ENCODE data around the gene PON1. TPM values are rescaled to one million over a fixed set of nuclear protein-coding genes. Genes with fewer than 3 reads are reported as not detected.

Gene PON1
- total RNA-seq, 2 experiments from 2014 or later = not detected

DNA sequence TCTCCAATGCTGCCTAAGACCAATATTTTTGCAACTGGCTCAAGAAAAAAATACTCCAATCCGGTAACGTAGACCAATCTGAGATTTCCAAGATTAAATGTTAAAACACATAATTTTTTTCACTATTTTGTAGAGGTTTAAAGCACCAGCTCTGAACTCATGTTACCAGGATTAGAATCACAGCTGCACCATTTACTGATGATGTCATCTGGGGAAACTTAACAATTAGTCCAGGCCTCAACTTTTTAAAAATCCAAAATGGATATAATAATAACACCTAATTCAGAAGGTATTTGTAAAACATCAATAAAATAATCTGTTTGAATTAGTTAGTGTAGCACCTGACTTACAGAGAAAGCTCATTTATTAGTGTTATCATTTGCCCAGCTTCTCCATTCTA, 14.4 kb downstream of the PON1 start:
- Histone ChIP-seq H3K27ac (ENCODE audit: low read depth in 1 of 2, low read length in 2 of 2) (no peak overlapping the region), H3K4me3 (ENCODE audit: low read length) (no peak overlapping the region), H3K36me3 (ENCODE audit: insufficient read depth, low read length) (no peaks in the 10 kb centered on the region), H3K9me3 (ENCODE audit: control insufficient read depth in 1 of 2, insufficient read depth in 1 of 2, low read length in 2 of 2) (no peaks in the 10 kb centered on the region), H3K27me3 (ENCODE audit: control insufficient read depth in 1 of 2, insufficient read depth in 2 of 2, low read length in 2 of 2) (peaks cover 0 to 3% of the 10 kb centered on the region in 2 experiments), H3K4me1 (ENCODE audit: insufficient read depth, low read length) (no peaks in the 10 kb centered on the region)
- Mint-ChIP-seq H3K4me1 (ENCODE audit: low read depth) (no peaks in the 10 kb centered on the region), H3K27ac (no peak overlapping the region), H3K4me3 (no peak overlapping the region), H3K36me3 (ENCODE audit: low read depth) (no peaks in the 10 kb centered on the region), H3K27me3 (peaks cover 9% of the 10 kb centered on the region), H3K9me3 (no peaks in the 10 kb centered on the region)
- TF ChIP-seq, protein P1, sequence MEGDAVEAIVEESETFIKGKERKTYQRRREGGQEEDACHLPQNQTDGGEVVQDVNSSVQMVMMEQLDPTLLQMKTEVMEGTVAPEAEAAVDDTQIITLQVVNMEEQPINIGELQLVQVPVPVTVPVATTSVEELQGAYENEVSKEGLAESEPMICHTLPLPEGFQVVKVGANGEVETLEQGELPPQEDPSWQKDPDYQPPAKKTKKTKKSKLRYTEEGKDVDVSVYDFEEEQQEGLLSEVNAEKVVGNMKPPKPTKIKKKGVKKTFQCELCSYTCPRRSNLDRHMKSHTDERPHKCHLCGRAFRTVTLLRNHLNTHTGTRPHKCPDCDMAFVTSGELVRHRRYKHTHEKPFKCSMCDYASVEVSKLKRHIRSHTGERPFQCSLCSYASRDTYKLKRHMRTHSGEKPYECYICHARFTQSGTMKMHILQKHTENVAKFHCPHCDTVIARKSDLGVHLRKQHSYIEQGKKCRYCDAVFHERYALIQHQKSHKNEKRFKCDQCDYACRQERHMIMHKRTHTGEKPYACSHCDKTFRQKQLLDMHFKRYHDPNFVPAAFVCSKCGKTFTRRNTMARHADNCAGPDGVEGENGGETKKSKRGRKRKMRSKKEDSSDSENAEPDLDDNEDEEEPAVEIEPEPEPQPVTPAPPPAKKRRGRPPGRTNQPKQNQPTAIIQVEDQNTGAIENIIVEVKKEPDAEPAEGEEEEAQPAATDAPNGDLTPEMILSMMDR (IDR thresholded peaks at IDR 0.05) = no peak
- intact Hi-C loops (cut with DNase I, micrococcal nuclease) = no loop called here
- POLR2A ChIA-PET = no interaction called here
- no peak for ATAC-seq (ENCODE audit: poor library complexity)
- CTCF ChIA-PET = no interaction called here
- DNase-seq = no peak

DNA sequence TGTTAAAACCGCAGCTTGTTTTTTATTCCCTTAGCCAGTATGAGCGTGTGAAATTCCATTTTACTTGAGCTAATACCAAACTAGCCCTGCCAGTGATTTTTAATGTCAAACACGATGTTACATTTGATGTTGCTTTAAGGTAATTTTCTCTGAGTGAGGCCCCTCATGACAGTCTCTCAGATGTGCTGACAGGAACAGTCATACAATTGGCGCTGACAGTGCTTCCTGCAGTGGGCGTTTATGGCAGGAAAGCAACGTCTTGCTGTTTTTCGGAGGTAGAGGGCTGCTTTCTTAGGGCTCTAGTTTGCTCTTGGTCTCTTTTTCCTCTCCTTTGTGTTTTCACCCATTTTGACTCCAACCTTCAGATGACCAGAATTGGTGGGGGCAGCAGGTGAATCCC, 19.3 kb downstream of the PON1 start:
- intact Hi-C loops (cut with DNase I, micrococcal nuclease) = no loop called here
- no peaks in the 10 kb centered on the region for H3K36me3 Mint-ChIP-seq (ENCODE audit: low read depth)
- CTCF ChIA-PET = interaction anchor here (0.6 kb wide), 1 partner anchor 11 kb away, joined by 3 read pairs; no protein-coding TSS in a partner anchor

DNA sequence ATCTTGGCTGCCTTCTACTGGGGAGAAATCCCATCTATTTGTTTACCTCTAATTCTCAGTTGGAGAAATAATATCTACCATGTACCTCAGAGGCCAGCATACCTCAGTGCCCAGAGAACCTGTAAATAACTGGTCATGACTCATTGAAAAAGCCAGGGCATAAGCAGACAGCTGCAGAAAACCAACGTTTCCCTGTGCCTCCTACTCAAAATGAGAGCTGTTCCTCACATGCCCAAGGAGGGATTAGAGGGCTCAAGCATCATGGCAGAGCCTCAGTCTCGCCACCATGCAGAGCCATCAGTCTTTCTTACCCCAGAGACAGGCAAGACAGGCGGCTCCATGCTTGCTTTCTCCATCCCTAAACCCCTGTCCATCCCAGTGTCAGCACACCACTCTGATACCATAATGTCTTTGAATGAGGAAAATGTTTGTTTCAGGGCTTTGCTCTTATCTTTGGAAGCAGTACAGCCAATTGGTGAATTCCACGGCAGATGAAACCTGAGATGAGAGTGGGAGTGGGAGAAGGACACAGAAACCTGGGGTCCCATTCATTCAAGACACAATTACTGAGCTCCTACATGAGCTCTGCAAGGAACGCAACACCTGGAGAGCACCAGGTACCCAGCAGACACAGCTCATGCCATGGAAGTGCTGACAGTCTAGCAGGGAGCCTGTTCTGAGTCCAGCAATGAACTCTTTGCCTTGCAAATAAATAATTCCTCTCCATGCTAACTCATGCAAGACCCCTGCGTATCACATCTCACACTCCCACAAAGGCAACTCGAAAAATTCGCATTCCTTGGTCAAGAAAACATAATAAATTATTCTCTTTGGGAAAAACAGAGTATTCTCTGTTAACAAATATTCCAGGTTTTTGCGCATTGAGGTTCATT, 21.1 kb downstream of the PON1 start:
- Mint-ChIP-seq H3K4me1 (ENCODE audit: low read depth) (no peaks in the 10 kb centered on the region), H3K9me3 (no peaks in the 10 kb centered on the region), H3K4me3 (no peak overlapping the region), H3K27ac (no peak overlapping the region), H3K27me3 (peaks cover 12% of the 10 kb centered on the region), H3K36me3 (ENCODE audit: low read depth) (no peaks in the 10 kb centered on the region)
- no peak overlapping the region for H3K4me3 ChIP-seq (ENCODE audit: low read length)
- intact Hi-C loops (cut with DNase I, micrococcal nuclease) = no loop called here
- DNase-seq (no peak), ATAC-seq (ENCODE audit: poor library complexity) (no peak)
- no peaks in the 10 kb centered on the region for H3K36me3 ChIP-seq (ENCODE audit: insufficient read depth, low read length)
- ChIA-PET CTCF (no interaction called here), POLR2A (no interaction called here)
- H3K9me3 ChIP-seq (ENCODE audit: control insufficient read depth in 1 of 2, insufficient read depth in 1 of 2, low read length in 2 of 2) = no peaks in the 10 kb centered on the region
- peaks cover 0 to 5% of the 10 kb centered on the region in 2 experiments for H3K27me3 ChIP-seq (ENCODE audit: control insufficient read depth in 1 of 2, insufficient read depth in 2 of 2, low read length in 2 of 2)
- TF ChIP-seq, protein P1 (IDR thresholded peaks at IDR 0.05) = no peak
- no peaks in the 10 kb centered on the region for H3K4me1 ChIP-seq (ENCODE audit: insufficient read depth, low read length)
- no peak overlapping the region for H3K27ac ChIP-seq (ENCODE audit: low read depth in 1 of 2, low read length in 2 of 2)

More for the DNA sequence above, 19.3 kb downstream of the PON1 start:
- DNase-seq (no peak), ATAC-seq (ENCODE audit: poor library complexity) (no peak)
- Mint-ChIP-seq H3K4me3 (no peak overlapping the region), H3K27ac (no peak overlapping the region), H3K9me3 (no peaks in the 10 kb centered on the region), H3K4me1 (ENCODE audit: low read depth) (no peaks in the 10 kb centered on the region), H3K27me3 (peaks cover 4% of the 10 kb centered on the region)
- POLR2A ChIA-PET = no interaction called here
- Histone ChIP-seq H3K36me3 (ENCODE audit: insufficient read depth, low read length) (no peaks in the 10 kb centered on the region), H3K4me1 (ENCODE audit: insufficient read depth, low read length) (no peaks in the 10 kb centered on the region), H3K27ac (ENCODE audit: low read depth in 1 of 2, low read length in 2 of 2) (no peak overlapping the region), H3K4me3 (ENCODE audit: low read length) (no peak overlapping the region), H3K27me3 (ENCODE audit: control insufficient read depth in 1 of 2, insufficient read depth in 2 of 2, low read length in 2 of 2) (peaks cover 0 to 5% of the 10 kb centered on the region in 2 experiments), H3K9me3 (ENCODE audit: control insufficient read depth in 1 of 2, insufficient read depth in 1 of 2, low read length in 2 of 2) (no peaks in the 10 kb centered on the region)
- TF ChIP-seq, protein P1 (IDR thresholded peaks at IDR 0.05) = no peak

Data from CD4-positive, alpha-beta T cell (primary cell).